Progenitor cell of endocrine pancreas (in vitro differentiated cells): ENCODE results near the gene COX6A2. TPM values are rescaled to one million over a fixed set of nuclear protein-coding genes. Genes with fewer than 3 reads are reported as not detected.

Experiments used
- DNase-seq: peaks from one replicate; pipeline ENCODE4 v3.0.0; 2021; ENCODE audit warnings: low spot score; ENCODE audit not compliant: unreplicated experiment
- H3K27ac Mint-ChIP-seq: 2 replicates; pipeline ENCODE4 v1.8.0; 2021; ENCODE audit warnings: mild to moderate bottlenecking, moderate library complexity, mixed read lengths
- H3K27me3 Mint-ChIP-seq: 2 replicates; pipeline ENCODE4 v1.8.0; 2021; ENCODE audit warnings: mixed read lengths
- H3K36me3 Mint-ChIP-seq: 2 replicates; pipeline ENCODE4 v1.8.0; 2022; ENCODE audit warnings: mixed read lengths; ENCODE audit not compliant: insufficient read depth
- H3K4me1 Mint-ChIP-seq: 2 replicates; pipeline ENCODE4 v1.8.0; 2021; ENCODE audit warnings: low read depth, mixed read lengths
- H3K4me3 Mint-ChIP-seq: 2 replicates; pipeline ENCODE4 v1.8.0; 2021; ENCODE audit warnings: low read depth, mild to moderate bottlenecking, moderate library complexity, mixed read lengths
- H3K9me3 Mint-ChIP-seq: 2 replicates; pipeline ENCODE4 v1.8.0; 2021; ENCODE audit warnings: low read depth, mixed read lengths
- long read RNA-seq: library from polyadenylated mRNA; unstranded; transcript quantifications from one replicate; pipeline ENCODE4 v2.0.0, GENCODE V29; 2020
- total RNA-seq: library from RNA; stranded (reverse); gene quantifications from 2 replicates; pipeline ENCODE4 v1.2.1, GENCODE V29; 2021
- TF ChIP-seq, protein P1 (sequence below): fragments of 200-600 bp; sonication (generic); IDR thresholded peaks from one replicate; pipeline ENCODE4 v1.5.0; 2021; ENCODE audit warnings: antibody characterized with exemption, mild to moderate bottlenecking; ENCODE audit not compliant: unreplicated experiment

COX6A2 gene
- total RNA-seq = not detected in 2 replicates
- long read RNA-seq = 0 reads

GRCh38 chr16:31428279-31428597, at the start of gene COX6A2:
TSS of gene COX6A2 (minus strand) at chr16:31428360. CDS start at chr16:31428325, 35 bp downstream.
- no peak within 1 kb of the TSS for H3K27ac Mint-ChIP-seq
- peaks cover 40% of the 10 kb centered on the region for H3K27me3 Mint-ChIP-seq
- TF ChIP-seq, protein P1, sequence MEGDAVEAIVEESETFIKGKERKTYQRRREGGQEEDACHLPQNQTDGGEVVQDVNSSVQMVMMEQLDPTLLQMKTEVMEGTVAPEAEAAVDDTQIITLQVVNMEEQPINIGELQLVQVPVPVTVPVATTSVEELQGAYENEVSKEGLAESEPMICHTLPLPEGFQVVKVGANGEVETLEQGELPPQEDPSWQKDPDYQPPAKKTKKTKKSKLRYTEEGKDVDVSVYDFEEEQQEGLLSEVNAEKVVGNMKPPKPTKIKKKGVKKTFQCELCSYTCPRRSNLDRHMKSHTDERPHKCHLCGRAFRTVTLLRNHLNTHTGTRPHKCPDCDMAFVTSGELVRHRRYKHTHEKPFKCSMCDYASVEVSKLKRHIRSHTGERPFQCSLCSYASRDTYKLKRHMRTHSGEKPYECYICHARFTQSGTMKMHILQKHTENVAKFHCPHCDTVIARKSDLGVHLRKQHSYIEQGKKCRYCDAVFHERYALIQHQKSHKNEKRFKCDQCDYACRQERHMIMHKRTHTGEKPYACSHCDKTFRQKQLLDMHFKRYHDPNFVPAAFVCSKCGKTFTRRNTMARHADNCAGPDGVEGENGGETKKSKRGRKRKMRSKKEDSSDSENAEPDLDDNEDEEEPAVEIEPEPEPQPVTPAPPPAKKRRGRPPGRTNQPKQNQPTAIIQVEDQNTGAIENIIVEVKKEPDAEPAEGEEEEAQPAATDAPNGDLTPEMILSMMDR = no peak
- no peak for DNase-seq
- H3K36me3 Mint-ChIP-seq = no peaks in the 10 kb centered on the region
- H3K9me3 Mint-ChIP-seq = no peaks in the 10 kb centered on the region
- no peaks in the 10 kb centered on the region for H3K4me1 Mint-ChIP-seq
- H3K4me3 Mint-ChIP-seq = no peak within 1 kb of the TSS

GRCh38 chr16:31477220-31478216, 49.4 kb upstream of the COX6A2 start:
- DNase-seq = peak; percentile 67
- peaks cover 65% of the 10 kb centered on the region for H3K27me3 Mint-ChIP-seq
- peak overlapping the region; percentile 95 for H3K27ac Mint-ChIP-seq
- no peaks in the 10 kb centered on the region for H3K9me3 Mint-ChIP-seq
- H3K36me3 Mint-ChIP-seq = no peaks in the 10 kb centered on the region
- peak overlapping the region; percentile 76 for H3K4me3 Mint-ChIP-seq
- TF ChIP-seq, protein P1 = peak; percentile 63
- H3K4me1 Mint-ChIP-seq = peaks cover 14% of the 10 kb centered on the region

GRCh38 chr16:31476303-31477219, 48.4 kb upstream of the COX6A2 start:
- no peak overlapping the region for H3K27ac Mint-ChIP-seq
- TF ChIP-seq, protein P1 = no peak
- H3K4me1 Mint-ChIP-seq = peaks cover 17% of the 10 kb centered on the region
- H3K27me3 Mint-ChIP-seq = peaks cover 63% of the 10 kb centered on the region
- H3K36me3 Mint-ChIP-seq = no peaks in the 10 kb centered on the region
- peak overlapping the region; percentile 76 for H3K4me3 Mint-ChIP-seq
- no peaks in the 10 kb centered on the region for H3K9me3 Mint-ChIP-seq
- peak; percentile 49 for DNase-seq

- Mint-ChIP-seq H3K27me3 (peaks cover 63% of the 10 kb centered on the region), H3K9me3 (no peaks in the 10 kb centered on the region), H3K36me3 (no peaks in the 10 kb centered on the region), H3K4me1 (peaks cover 17% of the 10 kb centered on the region), H3K4me3 (peak overlapping the region; percentile 71), H3K27ac (no peak overlapping the region)
- TF ChIP-seq, protein P1 = no peak
- no peak for DNase-seq
Observed at GRCh38 chr16:31475946-31476302, 47.8 kb upstream of the COX6A2 start.
